Natural killer cell (primary cell): Measurements from ENCODE around the gene WNK2. TPM values are rescaled to one million over a fixed set of nuclear protein-coding genes. Genes with fewer than 3 reads are reported as not detected.

ENCODE experiments used
- ATAC-seq, 3 donors: fragments of 150-1000 bp in 2 of 3; fragments of 200-7000 bp in 1 of 3; cut with Tn5 transposase; 1 replicate in 1 of 3; 2 replicates in 2 of 3; pipeline ENCODE4 v1.10.0; 2021; ENCODE audit warnings: mild to moderate bottlenecking in 2 of 3, moderate library complexity in 2 of 3
- DNase-seq, 2 donors: peaks; one replicate each; pipeline versions ENCODE4 v3.0.0 to v3.0.0-alpha.2; 2013 to 2021; ENCODE audit warnings: mixed read lengths in 1 of 2
- H3K27ac ChIP-seq: one replicate; pipeline ENCODE4 v1.5.1; 2013; ENCODE audit warnings: mild to moderate bottlenecking, low read length
- H3K27me3 ChIP-seq: one replicate; pipeline ENCODE4 v1.6.1; 2013; ENCODE audit warnings: low read length; ENCODE audit not compliant: control insufficient read depth, insufficient read depth
- H3K36me3 ChIP-seq: one replicate; pipeline ENCODE4 v1.6.1; 2013; ENCODE audit warnings: low read length; ENCODE audit not compliant: control insufficient read depth, insufficient read depth
- H3K4me1 ChIP-seq: one replicate; pipeline ENCODE4 v1.6.1; 2013; ENCODE audit warnings: low read length; ENCODE audit not compliant: control insufficient read depth, insufficient read depth
- H3K4me3 ChIP-seq: one replicate; pipeline ENCODE4 v1.5.1; 2013; ENCODE audit warnings: low read length
- H3K9me3 ChIP-seq: one replicate; pipeline ENCODE4 v1.6.1; 2013; ENCODE audit warnings: low read length; ENCODE audit not compliant: control insufficient read depth, insufficient read depth
- H3K27ac Mint-ChIP-seq, 2 donors: one replicate each; pipeline ENCODE4 v1.8.0; 2022; ENCODE audit warnings: mild to moderate bottlenecking in 2 of 2, mixed read lengths in 2 of 2, moderate library complexity in 1 of 2
- H3K27me3 Mint-ChIP-seq, 2 donors: one replicate each; pipeline ENCODE4 v1.8.0; 2022; ENCODE audit warnings: low read depth in 2 of 2, mixed read lengths in 2 of 2
- H3K36me3 Mint-ChIP-seq: one replicate; pipeline ENCODE4 v1.8.0; 2022; ENCODE audit warnings: mixed read lengths
- H3K4me1 Mint-ChIP-seq, 2 donors: one replicate each; pipeline ENCODE4 v1.8.0; 2022; ENCODE audit warnings: mixed read lengths in 2 of 2
- H3K4me3 Mint-ChIP-seq: one replicate; pipeline ENCODE4 v1.8.0; 2022; ENCODE audit warnings: mild to moderate bottlenecking, moderate library complexity, mixed read lengths
- H3K9me3 Mint-ChIP-seq, 2 donors: one replicate each; pipeline ENCODE4 v1.8.0; 2022; ENCODE audit warnings: mixed read lengths in 2 of 2
- WGBS: methylation state at CpG from one replicate; pipeline ENCODE4 v1.1.7; 2013; ENCODE audit warnings: missing lambda C conversion rate; ENCODE audit not compliant: insufficient coverage; 5-methylcytosine and 5-hydroxymethylcytosine counted together
- intact Hi-C: fragments of 100-400 bp; cut with micrococcal nuclease; formaldehyde crosslinking; loops from one replicate; pipeline ENCODE4 v1.14.2; 2022
- total RNA-seq, 4 donors: library from RNA; stranded (reverse); fragments of 120-200 nt in 1 of 4; gene quantifications; one replicate each; pipeline versions ENCODE4 v1.2.3 to v1.2.4, GENCODE V29; 2013 to 2022
- TF ChIP-seq, protein P1 (sequence below): fragments of 200-600 bp; IDR thresholded peaks from one replicate; pipeline ENCODE4 v1.8.0; 2022; ENCODE audit warnings: antibody characterized with exemption

Gene WNK2
- total RNA-seq, 3 donors from 2014 or later (not counting 1 experiment from before 2014, with no cell fraction given): 0.25 TPM; not detected in 2

DNA sequence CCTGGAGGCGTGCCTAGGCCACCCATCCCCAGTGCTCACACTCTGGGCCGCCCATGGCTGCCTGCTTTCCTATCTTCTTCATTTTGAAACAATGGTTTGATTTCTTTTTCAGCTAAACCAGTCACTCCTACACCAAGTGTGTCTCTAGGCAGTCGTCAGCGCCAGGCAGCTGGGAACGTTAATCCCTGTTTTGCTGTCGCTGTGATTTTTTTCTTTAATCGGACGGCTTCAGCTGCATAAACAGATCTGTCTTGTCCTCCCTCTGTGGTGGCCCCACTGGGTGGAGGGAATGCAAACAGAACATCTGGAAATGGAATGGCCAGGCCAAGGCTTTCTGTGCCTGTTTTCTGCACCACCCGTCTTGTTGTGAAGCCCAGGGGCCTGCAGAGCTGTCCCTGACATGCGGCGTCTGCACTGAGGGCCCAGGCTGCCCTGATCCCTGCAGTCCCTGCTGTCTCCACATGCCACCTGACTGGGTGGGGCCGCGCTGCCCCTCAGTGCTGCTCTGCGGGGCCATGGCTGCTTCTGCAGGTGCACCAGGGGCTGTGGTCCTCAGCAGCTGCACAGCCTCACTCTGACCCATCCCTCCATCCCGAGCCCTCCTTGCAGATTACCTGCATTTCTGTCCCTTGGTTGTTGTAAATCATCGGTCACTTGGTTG lies 51.5 kb downstream of the WNK2 start:
- DNase-seq (no peak), ATAC-seq (no peak)
- TF ChIP-seq, protein P1, sequence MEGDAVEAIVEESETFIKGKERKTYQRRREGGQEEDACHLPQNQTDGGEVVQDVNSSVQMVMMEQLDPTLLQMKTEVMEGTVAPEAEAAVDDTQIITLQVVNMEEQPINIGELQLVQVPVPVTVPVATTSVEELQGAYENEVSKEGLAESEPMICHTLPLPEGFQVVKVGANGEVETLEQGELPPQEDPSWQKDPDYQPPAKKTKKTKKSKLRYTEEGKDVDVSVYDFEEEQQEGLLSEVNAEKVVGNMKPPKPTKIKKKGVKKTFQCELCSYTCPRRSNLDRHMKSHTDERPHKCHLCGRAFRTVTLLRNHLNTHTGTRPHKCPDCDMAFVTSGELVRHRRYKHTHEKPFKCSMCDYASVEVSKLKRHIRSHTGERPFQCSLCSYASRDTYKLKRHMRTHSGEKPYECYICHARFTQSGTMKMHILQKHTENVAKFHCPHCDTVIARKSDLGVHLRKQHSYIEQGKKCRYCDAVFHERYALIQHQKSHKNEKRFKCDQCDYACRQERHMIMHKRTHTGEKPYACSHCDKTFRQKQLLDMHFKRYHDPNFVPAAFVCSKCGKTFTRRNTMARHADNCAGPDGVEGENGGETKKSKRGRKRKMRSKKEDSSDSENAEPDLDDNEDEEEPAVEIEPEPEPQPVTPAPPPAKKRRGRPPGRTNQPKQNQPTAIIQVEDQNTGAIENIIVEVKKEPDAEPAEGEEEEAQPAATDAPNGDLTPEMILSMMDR: no peak
- H3K4me3 ChIP-seq: no peak overlapping the region
- H3K36me3 ChIP-seq: no peaks in the 10 kb centered on the region
- 95% methylated on average over 16 of the region's 16 CpGs for WGBS
- no peak overlapping the region for H3K27ac Mint-ChIP-seq
- peaks cover 31 to 50% of the 10 kb centered on the region in 2 donors for H3K27me3 Mint-ChIP-seq
- peaks cover 13% of the 10 kb centered on the region for H3K36me3 Mint-ChIP-seq
- H3K4me3 Mint-ChIP-seq: no peak overlapping the region
- intact Hi-C loops: loop anchor here (5.0 kb wide), 2 partner anchors 82 to 273 kb away; no protein-coding TSS in a partner anchor
- H3K27ac ChIP-seq: no peak overlapping the region
- H3K27me3 ChIP-seq: peaks cover 37% of the 10 kb centered on the region
- peaks cover 26 to 31% of the 10 kb centered on the region in 2 donors for H3K4me1 Mint-ChIP-seq
- H3K4me1 ChIP-seq: peaks cover 59% of the 10 kb centered on the region
- peaks cover 19% of the 10 kb centered on the region for H3K9me3 ChIP-seq
- peaks cover 4 to 5% of the 10 kb centered on the region in 2 donors for H3K9me3 Mint-ChIP-seq

DNA sequence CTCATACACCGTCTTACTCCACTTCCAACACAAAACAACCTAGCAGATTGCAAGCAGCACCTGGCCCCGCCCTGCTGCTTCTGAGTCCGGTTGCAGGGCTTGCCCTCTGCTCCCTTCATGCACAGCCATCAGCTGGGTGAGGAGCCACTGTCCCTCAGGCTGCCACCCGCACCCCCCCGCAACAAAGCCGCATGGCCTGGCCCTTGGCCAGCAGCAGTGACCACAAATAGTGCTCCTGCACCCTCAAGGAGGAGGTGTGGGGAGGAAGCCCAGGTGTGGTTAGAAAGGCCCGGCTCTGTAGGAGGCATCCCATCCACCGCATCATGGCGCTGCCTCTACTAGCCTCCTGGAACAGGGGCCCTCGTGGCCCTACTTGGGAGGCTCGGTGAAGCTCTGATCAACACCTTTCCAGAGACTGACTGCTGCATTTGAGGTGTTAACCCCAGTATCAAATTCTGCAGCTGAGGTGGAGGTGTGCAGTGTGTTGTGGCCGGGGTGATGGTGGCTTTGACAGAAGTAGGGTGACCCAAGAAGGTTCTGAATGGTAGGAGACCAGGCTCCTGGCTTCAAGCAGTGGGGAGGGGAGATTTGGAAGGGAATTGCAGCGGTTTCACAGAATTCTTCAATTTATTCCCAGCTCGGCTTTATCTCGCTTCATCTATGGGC lies 52.7 kb downstream of the WNK2 start:
- 70% methylated on average over 15 of the region's 15 CpGs for WGBS
- peak; percentile 63 to 87 (median 63) for ATAC-seq
- Histone ChIP-seq H3K36me3 (no peaks in the 10 kb centered on the region), H3K4me1 (peaks cover 46% of the 10 kb centered on the region), H3K27ac (no peak overlapping the region), H3K9me3 (peaks cover 19% of the 10 kb centered on the region), H3K27me3 (peaks cover 24% of the 10 kb centered on the region), H3K4me3 (no peak overlapping the region)
- Mint-ChIP-seq H3K4me3 (peak overlapping the region; percentile 61), H3K27ac (no peak overlapping the region), H3K27me3 (peaks cover 35 to 53% of the 10 kb centered on the region in 2 donors), H3K9me3 (peaks cover 4 to 5% of the 10 kb centered on the region in 2 donors), H3K4me1 (peaks cover 26 to 28% of the 10 kb centered on the region in 2 donors), H3K36me3 (peaks cover 13% of the 10 kb centered on the region)
- intact Hi-C loops: loop anchor here (5.0 kb wide), 2 partner anchors 81 to 274 kb away; no protein-coding TSS in a partner anchor
- TF ChIP-seq, protein P1: no peak
- peak in 1 of 2 donors; percentile 50 for DNase-seq

DNA sequence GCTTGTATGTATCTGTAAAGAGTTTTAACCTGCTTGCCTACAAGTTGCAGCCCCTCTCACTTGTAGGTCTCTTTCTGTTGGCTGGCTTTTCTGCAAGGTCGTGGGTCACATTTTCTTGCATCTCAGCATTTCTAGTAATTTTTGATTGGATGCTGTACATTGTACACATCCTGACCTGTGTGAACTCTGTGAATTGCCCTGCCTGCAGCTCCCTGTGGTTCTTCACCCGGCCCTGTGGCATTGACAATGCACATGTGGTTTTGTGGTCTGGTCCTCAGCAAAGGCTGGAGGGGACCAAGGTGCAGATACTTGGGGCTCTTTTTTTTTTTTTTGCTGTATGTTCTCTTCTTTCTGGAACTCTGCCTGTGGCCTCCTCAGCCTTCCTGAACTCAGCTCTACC lies 53.6 kb downstream of the WNK2 start:
- WGBS: 21% methylated on average over 2 of the region's 2 CpGs
- Histone ChIP-seq H3K4me1 (peaks cover 44% of the 10 kb centered on the region), H3K27ac (no peak overlapping the region), H3K27me3 (peaks cover 16% of the 10 kb centered on the region), H3K36me3 (no peaks in the 10 kb centered on the region), H3K9me3 (peaks cover 19% of the 10 kb centered on the region), H3K4me3 (no peak overlapping the region)
- H3K4me3 Mint-ChIP-seq: peak overlapping the region; percentile 61
- peaks cover 4 to 5% of the 10 kb centered on the region in 2 donors for H3K9me3 Mint-ChIP-seq
- DNase-seq (peak in 1 of 2 donors; percentile 44), ATAC-seq (peak in 2 of 3 donors; percentile 24 to 70)
- intact Hi-C loops: loop anchor here (5.0 kb wide), 2 partner anchors 80 to 275 kb away; no protein-coding TSS in a partner anchor
- H3K27me3 Mint-ChIP-seq: peaks cover 31 to 51% of the 10 kb centered on the region in 2 donors
- H3K4me1 Mint-ChIP-seq: peaks cover 26 to 28% of the 10 kb centered on the region in 2 donors
- H3K27ac Mint-ChIP-seq: peak overlapping the region in 1 of 2 donors; percentile 43
- TF ChIP-seq, protein P1: no peak
- peaks cover 13% of the 10 kb centered on the region for H3K36me3 Mint-ChIP-seq
